Spleen (tissue), 11 donors: ENCODE measurements around the gene CCDC3. TPM values are rescaled to one million over a fixed set of nuclear protein-coding genes. Genes with fewer than 3 reads are reported as not detected.
"Not testable (repeated sequence)": the region's sequence is repeated elsewhere in the genome, so short reads cannot be mapped to it uniquely, and the experiment has no call there.

ENCODE experiments used
- DNase-seq: peaks from one replicate; pipeline ENCODE4 v3.0.0-alpha.2; 2020
- H3K27ac ChIP-seq, 8 donors: fragments of 200-600 bp; sonication (generic) in 7 of 8; 1 replicate in 4 of 8; 2 replicates in 4 of 8; pipeline versions ENCODE4 v1.5.0 to v1.8.0; 2016 to 2021; ENCODE audit warnings: inconsistent platforms in 4 of 8, mild to moderate bottlenecking in 4 of 8, moderate library complexity in 1 of 8
- H3K27me3 ChIP-seq, 7 donors: fragments of 200-600 bp; sonication (generic) in 6 of 7; replicated peaks in 1 of 7; 1 replicate in 4 of 7; 2 replicates in 3 of 7; pipeline versions ENCODE4 v1.5.0 to v1.8.0; 2016 to 2021; ENCODE audit warnings: inconsistent platforms in 3 of 7, mild to moderate bottlenecking in 1 of 7
- H3K36me3 ChIP-seq, 6 donors: fragments of 200-600 bp; sonication (generic) in 5 of 6; 1 replicate in 4 of 6; 2 replicates in 2 of 6; pipeline versions ENCODE4 v1.5.0 to v1.8.0; 2016 to 2021; ENCODE audit warnings: inconsistent platforms in 2 of 6
- H3K4me1 ChIP-seq, 6 donors: fragments of 200-600 bp; sonication (generic) in 5 of 6; 1 replicate in 3 of 6; 2 replicates in 3 of 6; pipeline versions ENCODE4 v1.5.0 to v1.8.0; 2016 to 2021; ENCODE audit warnings: inconsistent platforms in 3 of 6
- H3K4me3 ChIP-seq, 8 donors: fragments of 200-600 bp; sonication (generic) in 7 of 8; 1 replicate in 4 of 8; 2 replicates in 4 of 8; pipeline versions ENCODE4 v1.5.0 to v1.8.0; 2016 to 2021; ENCODE audit warnings: inconsistent platforms in 4 of 8, mild to moderate bottlenecking in 4 of 8, moderate library complexity in 2 of 8
- H3K9me3 ChIP-seq, 8 donors: fragments of 200-600 bp; sonication (generic) in 7 of 8; 1 replicate in 4 of 8; 2 replicates in 4 of 8; pipeline versions ENCODE4 v1.5.0 to v1.8.0; 2016 to 2021; ENCODE audit warnings: inconsistent platforms in 4 of 8
- CTCF ChIP-seq, 11 experiments: fragments of 200-600 bp in 7 of 11; fragments of 450-650 bp in 4 of 11; sonication (generic) in 4 of 11; IDR thresholded peaks in 8 of 11; conservative IDR thresholded peaks in 3 of 11; 1 replicate in 7 of 11; 2 replicates in 4 of 11; pipeline versions ENCODE4 v1.4.0 to v1.8.0; 2016 to 2021; ENCODE audit warnings: antibody characterized with exemption in 11 of 11, inconsistent platforms in 4 of 11, mild to moderate bottlenecking in 1 of 11
- POLR2A ChIP-seq, 3 donors: fragments of 450-650 bp; IDR thresholded peaks; one replicate each; pipeline ENCODE4 v1.5.1; 2017; ENCODE audit warnings: antibody characterized with exemption in 3 of 3, mild to moderate bottlenecking in 1 of 3
- POLR2AphosphoS5 ChIP-seq, 3 donors: sonication (generic); formaldehyde crosslinking; IDR thresholded peaks; one replicate each; pipeline ENCODE4 v1.5.1; 2017; ENCODE audit warnings: antibody characterized with exemption in 3 of 3
- WGBS, 5 donors: extraction: QIAGEN DNeasy Blood & Tissue Kit in 3 of 5; methylation state at CpG; one replicate each; pipeline versions ENCODE4 v1.1.5 to v1.1.7; 2013 to 2018; 5-methylcytosine and 5-hydroxymethylcytosine counted together
- intact Hi-C: fragments of 100-400 bp; cut with DNase I; formaldehyde crosslinking; loops from one replicate; pipeline ENCODE4 v1.15.0; 2023; ENCODE audit warnings: low total_unique reads
- polyA plus RNA-seq, 3 donors: library from polyadenylated mRNA; stranded (reverse); fragments of 200-250 nt; gene quantifications; one replicate each; pipeline ENCODE4 v1.2.1, GENCODE V29; 2013
- total RNA-seq, 7 donors: library from RNA; depleted of rRNA in 3 of 7; stranded (reverse); fragments of >200 nt in 3 of 7; fragmentation: NEBNext Ultra II Directional in 4 of 7; extraction: Animal tissue kit (Norgen Biotek cat#: 25700) in 4 of 7; gene quantifications; one replicate each; pipeline versions ENCODE4 v1.1.0 to v1.2.1, GENCODE V29; 2016 to 2021
- donor health status: healthy with polysubstance abuse.
- donor health status: DM: no; HTN: no; CAD: no; lungs with moderate emphysema.
- donor health status: DM: no; HTN: no; CAD: no.
- donor health status: Bipolar disorder and iron deficiency.
- donor health status: healthy.
- donor health status: DM: no; HTN: no; CAD: no.
- donor health status: DM: yes; HTN: yes; CAD: no.

The CCDC3 gene
- total and polyA plus RNA-seq, 10 donors = 4.7 to 36.9 (median 26.8) TPM

GRCh38 chr10:12868229-12868628 is 133.3 kb downstream of the CCDC3 start:
- DNase-seq = no peak
- WGBS, 5 donors = 67 to 76% (median 74%) methylated on average over 5 of the region's 5 CpGs
- no peak overlapping the region for H3K27ac ChIP-seq

GRCh38 chr10:12865515-12865914 is 136.0 kb downstream of the CCDC3 start:
- H3K36me3 ChIP-seq, H3K27me3 ChIP-seq, H3K9me3 ChIP-seq, DNase-seq, H3K4me3 ChIP-seq, H3K4me1 ChIP-seq, H3K27ac ChIP-seq, intact Hi-C loops: not testable (repeated sequence)
- 75 to 95% (median 91%) methylated on average over 6 of the region's 6 CpGs for WGBS, 5 donors

More at GRCh38 chr10:12868229-12868628, 133.3 kb downstream of the CCDC3 start:
- no peaks in the 10 kb centered on the region for H3K27me3 ChIP-seq
- H3K4me1 ChIP-seq = no peaks in the 10 kb centered on the region
- no peaks in the 10 kb centered on the region for H3K36me3 ChIP-seq
- TF ChIP-seq POLR2AphosphoS5 (IDR thresholded peaks at IDR 0.05) = no peak
- TF ChIP-seq CTCF (IDR thresholded peaks at IDR 0.05 in 8 of 11, conservative IDR thresholded peaks at IDR 0.05 in 3 of 11) = no peak
- no peak for TF ChIP-seq POLR2A (IDR thresholded peaks at IDR 0.05)
- intact Hi-C loops = no loop called here
- no peaks in the 10 kb centered on the region for H3K9me3 ChIP-seq
- no peak overlapping the region for H3K4me3 ChIP-seq

- TF ChIP-seq POLR2A (IDR thresholded peaks at IDR 0.05) (no peak), POLR2AphosphoS5 (IDR thresholded peaks at IDR 0.05) (no peak), CTCF (IDR thresholded peaks at IDR 0.05 in 8 of 11, conservative IDR thresholded peaks at IDR 0.05 in 3 of 11) (no peak)
- H3K27ac ChIP-seq = no peak overlapping the region
- H3K27me3 ChIP-seq = no peaks in the 10 kb centered on the region
- no peak overlapping the region for H3K4me3 ChIP-seq
- no peak for DNase-seq
- H3K36me3 ChIP-seq = no peaks in the 10 kb centered on the region
- no peaks in the 10 kb centered on the region for H3K4me1 ChIP-seq
- 72 to 83% (median 74%) methylated on average over 3 of the region's 3 CpGs for WGBS, 5 donors
- peaks cover 0 to 5% (median 0%) of the 10 kb centered on the region in 8 donors for H3K9me3 ChIP-seq
- intact Hi-C loops = no loop called here
These were observed 139.1 kb downstream of the CCDC3 start for GRCh38 chr10:12862459-12862858.

GRCh38 chr10:12854988-12855387 is 146.5 kb downstream of the CCDC3 start:
- 37 to 87% (median 42%) methylated on average over 2 of the region's 2 CpGs for WGBS, 5 donors
- Histone ChIP-seq H3K9me3 (no peaks in the 10 kb centered on the region), H3K4me3 (no peak overlapping the region), H3K4me1 (peaks cover 0 to 1% (median 0%) of the 10 kb centered on the region in 6 donors), H3K27me3 (peaks cover 0 to 11% (median 0%) of the 10 kb centered on the region in 7 donors), H3K36me3 (no peaks in the 10 kb centered on the region), H3K27ac (no peak overlapping the region)
- no peak for DNase-seq
- intact Hi-C loops = no loop called here
- TF ChIP-seq CTCF (IDR thresholded peaks at IDR 0.05 in 8 of 11, conservative IDR thresholded peaks at IDR 0.05 in 3 of 11) (no peak), POLR2AphosphoS5 (IDR thresholded peaks at IDR 0.05) (no peak), POLR2A (IDR thresholded peaks at IDR 0.05) (no peak)

- H3K9me3 ChIP-seq = no peaks in the 10 kb centered on the region
- intact Hi-C loops = no loop called here
- peaks cover 0 to 14% (median 5%) of the 10 kb centered on the region in 6 donors for H3K4me1 ChIP-seq
- peaks cover 0 to 34% (median 0%) of the 10 kb centered on the region in 7 donors for H3K27me3 ChIP-seq
- no peak overlapping the region for H3K27ac ChIP-seq
- DNase-seq = no peak
- WGBS, 5 donors = 67 to 91% (median 73%) methylated on average over 2 of the region's 2 CpGs
- no peak overlapping the region for H3K4me3 ChIP-seq
- H3K36me3 ChIP-seq = no peaks in the 10 kb centered on the region
- no peak for TF ChIP-seq POLR2A (IDR thresholded peaks at IDR 0.05)
- no peak for TF ChIP-seq POLR2AphosphoS5 (IDR thresholded peaks at IDR 0.05)
- TF ChIP-seq CTCF (IDR thresholded peaks at IDR 0.05 in 8 of 11, conservative IDR thresholded peaks at IDR 0.05 in 3 of 11) = no peak
These were observed 148.8 kb downstream of the CCDC3 start for GRCh38 chr10:12852687-12853086.
